ENCODE results near the gene TXNDC9. TPM values are rescaled to one million over a fixed set of nuclear protein-coding genes. Genes with fewer than 3 reads are reported as not detected.
A peak's percentile ranks its signal among the peaks of the same experiment; 100 is the strongest.
"Not testable (repeated sequence)": the region's sequence is repeated elsewhere in the genome, so short reads cannot be mapped to it uniquely, and the experiment has no call there.

The TXNDC9 gene
- total RNA-seq, 2 donors from 2014 or later = 13.0 to 13.8 TPM

DNA sequence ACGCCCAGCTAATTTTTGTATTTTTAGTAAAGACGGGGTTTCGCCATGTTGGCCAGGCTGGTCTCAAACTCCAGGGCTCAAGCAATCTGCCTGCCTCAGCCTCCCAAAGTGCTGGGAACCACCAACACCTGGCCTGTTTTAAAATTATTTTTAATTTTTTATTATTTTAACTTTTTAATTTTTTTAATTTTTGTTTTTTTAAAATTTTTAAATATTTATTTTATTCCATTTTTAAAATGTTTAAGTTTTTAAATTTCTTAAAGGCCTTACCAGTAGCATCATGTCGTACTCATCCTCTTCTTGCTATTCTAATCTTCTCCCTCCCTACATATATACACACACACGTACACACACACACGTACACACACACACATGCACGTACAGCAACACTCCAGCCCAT, 36.6 kb downstream of the TXNDC9 start:
- intact Hi-C loops (cut with DNase I) = no loop called here
- H3K4me1 ChIP-seq = no peaks in the 10 kb centered on the region
- 91 to 96% methylated on average over 7 of the region's 7 CpGs for WGBS, 2 donors
- TF ChIP-seq, protein P1, sequence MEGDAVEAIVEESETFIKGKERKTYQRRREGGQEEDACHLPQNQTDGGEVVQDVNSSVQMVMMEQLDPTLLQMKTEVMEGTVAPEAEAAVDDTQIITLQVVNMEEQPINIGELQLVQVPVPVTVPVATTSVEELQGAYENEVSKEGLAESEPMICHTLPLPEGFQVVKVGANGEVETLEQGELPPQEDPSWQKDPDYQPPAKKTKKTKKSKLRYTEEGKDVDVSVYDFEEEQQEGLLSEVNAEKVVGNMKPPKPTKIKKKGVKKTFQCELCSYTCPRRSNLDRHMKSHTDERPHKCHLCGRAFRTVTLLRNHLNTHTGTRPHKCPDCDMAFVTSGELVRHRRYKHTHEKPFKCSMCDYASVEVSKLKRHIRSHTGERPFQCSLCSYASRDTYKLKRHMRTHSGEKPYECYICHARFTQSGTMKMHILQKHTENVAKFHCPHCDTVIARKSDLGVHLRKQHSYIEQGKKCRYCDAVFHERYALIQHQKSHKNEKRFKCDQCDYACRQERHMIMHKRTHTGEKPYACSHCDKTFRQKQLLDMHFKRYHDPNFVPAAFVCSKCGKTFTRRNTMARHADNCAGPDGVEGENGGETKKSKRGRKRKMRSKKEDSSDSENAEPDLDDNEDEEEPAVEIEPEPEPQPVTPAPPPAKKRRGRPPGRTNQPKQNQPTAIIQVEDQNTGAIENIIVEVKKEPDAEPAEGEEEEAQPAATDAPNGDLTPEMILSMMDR (IDR thresholded peaks at IDR 0.05) = no peak
- TF ChIP-seq POLR2A (IDR thresholded peaks at IDR 0.05) = no peak
- H3K9me3 ChIP-seq = no peaks in the 10 kb centered on the region
- no peaks in the 10 kb centered on the region for H3K36me3 ChIP-seq (replicated peaks in 1 of 2; ENCODE audit: insufficient read depth in 1 of 2, low read depth in 2 of 2)
- DNase-seq = no peak
- no peak overlapping the region for H3K4me3 ChIP-seq
- no peaks in the 10 kb centered on the region for H3K27me3 ChIP-seq
- H3K27ac ChIP-seq = no peak overlapping the region
- ATAC-seq = no peak

GRCh38 chr2:99297994-99298393, 38.1 kb downstream of the TXNDC9 start:
- intact Hi-C loops (cut with DNase I) = no loop called here
- Histone ChIP-seq H3K9me3 (no peaks in the 10 kb centered on the region), H3K4me1 (no peaks in the 10 kb centered on the region), H3K36me3 (replicated peaks in 1 of 2; ENCODE audit: insufficient read depth in 1 of 2, low read depth in 2 of 2) (no peaks in the 10 kb centered on the region), H3K27ac (no peak overlapping the region), H3K27me3 (no peaks in the 10 kb centered on the region), H3K4me3 (no peak overlapping the region)
- 94 to 96% methylated on average over 2 of the region's 2 CpGs for WGBS, 2 donors
- DNase-seq = no peak
- ATAC-seq = no peak
- TF ChIP-seq, protein P1 (IDR thresholded peaks at IDR 0.05) = no peak
- TF ChIP-seq POLR2A (IDR thresholded peaks at IDR 0.05) = no peak

DNA sequence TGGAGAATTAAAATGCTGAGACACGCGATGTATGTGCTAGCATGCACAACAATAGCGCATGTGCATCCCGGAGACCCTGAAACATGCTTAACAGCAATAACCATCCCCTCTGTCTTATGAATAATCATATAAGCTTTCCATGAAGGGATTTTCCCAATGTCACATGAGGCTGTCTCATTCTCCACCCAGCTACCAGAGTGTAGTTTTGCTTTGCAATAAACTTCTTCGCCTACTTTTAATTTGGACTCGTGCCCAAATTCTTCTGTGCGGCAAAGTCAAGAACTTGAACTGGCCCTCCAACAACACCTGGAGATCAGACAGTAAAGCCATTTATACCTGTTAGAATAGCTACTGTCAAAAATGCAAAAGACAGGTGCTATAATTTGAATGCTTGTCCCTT, 50.6 kb downstream of the TXNDC9 start:
- peak overlapping the region in 1 of 4 donors; percentile 6 for H3K27ac ChIP-seq
- no peaks in the 10 kb centered on the region for H3K27me3 ChIP-seq
- DNase-seq (no peak), ATAC-seq (no peak)
- 75 to 76% methylated on average over 7 of the region's 7 CpGs for WGBS, 2 donors
- no peak overlapping the region for H3K4me3 ChIP-seq
- H3K9me3 ChIP-seq = no peaks in the 10 kb centered on the region
- no peaks in the 10 kb centered on the region for H3K36me3 ChIP-seq (replicated peaks in 1 of 2; ENCODE audit: insufficient read depth in 1 of 2, low read depth in 2 of 2)
- TF ChIP-seq POLR2A (IDR thresholded peaks at IDR 0.05) = no peak
- TF ChIP-seq, protein P1 (IDR thresholded peaks at IDR 0.05) = no peak
- intact Hi-C loops (cut with DNase I) = no loop called here
- H3K4me1 ChIP-seq = no peaks in the 10 kb centered on the region

- intact Hi-C loops (cut with DNase I) = no loop called here
- no peak for ATAC-seq
These were observed 56.0 kb downstream of the TXNDC9 start for GRCh38 chr2:99279969-99280695.

DNA sequence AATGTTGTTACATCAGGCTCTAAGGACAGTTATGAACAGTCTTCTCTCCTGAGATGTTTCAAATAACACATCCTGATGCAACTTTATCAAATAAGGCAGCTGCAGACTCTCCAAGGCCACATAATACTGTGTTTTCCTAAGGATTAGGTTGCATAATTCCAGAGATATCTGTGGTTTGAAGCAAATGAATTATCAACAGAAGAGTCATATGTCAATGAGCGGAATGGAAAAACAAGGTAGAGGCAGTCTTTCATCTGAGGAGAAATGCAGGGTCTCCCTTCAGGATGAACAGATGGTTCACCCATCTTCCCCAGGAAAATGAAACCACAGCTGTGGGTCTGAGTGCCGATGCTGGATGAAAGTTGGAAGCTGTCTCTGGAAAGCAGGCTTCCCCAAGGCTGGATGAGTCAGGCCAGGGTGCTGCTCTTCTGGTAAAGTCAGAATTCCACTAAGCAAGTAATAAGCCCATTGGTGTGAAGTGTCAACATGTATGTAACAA, 57.3 kb downstream of the TXNDC9 start:
- H3K36me3 ChIP-seq (replicated peaks in 1 of 2; ENCODE audit: insufficient read depth in 1 of 2, low read depth in 2 of 2) = no peaks in the 10 kb centered on the region
- no peaks in the 10 kb centered on the region for H3K9me3 ChIP-seq
- no peak overlapping the region for H3K4me3 ChIP-seq
- no peaks in the 10 kb centered on the region for H3K4me1 ChIP-seq
- no peak for DNase-seq
- intact Hi-C loops (cut with DNase I) = no loop called here
- TF ChIP-seq, protein P1 (IDR thresholded peaks at IDR 0.05) = no peak
- TF ChIP-seq POLR2A (IDR thresholded peaks at IDR 0.05) = no peak
- no peak for ATAC-seq
- H3K27ac ChIP-seq = no peak overlapping the region
- H3K27me3 ChIP-seq = no peaks in the 10 kb centered on the region
- WGBS, 2 donors = 88 to 100% methylated on average over 2 of the region's 2 CpGs

More at GRCh38 chr2:99279969-99280695, 56.0 kb downstream of the TXNDC9 start:
- no peak for DNase-seq
- Histone ChIP-seq H3K4me1 (no peaks in the 10 kb centered on the region), H3K27ac (no peak overlapping the region), H3K4me3 (no peak overlapping the region), H3K27me3 (no peaks in the 10 kb centered on the region), H3K36me3 (replicated peaks in 1 of 2; ENCODE audit: insufficient read depth in 1 of 2, low read depth in 2 of 2) (no peaks in the 10 kb centered on the region), H3K9me3 (no peaks in the 10 kb centered on the region)
- no peak for TF ChIP-seq POLR2A (IDR thresholded peaks at IDR 0.05)

GRCh38 chr2:99278195-99278765, 57.9 kb downstream of the TXNDC9 start:
- H3K27me3 ChIP-seq; ATAC-seq; intact Hi-C loops (cut with DNase I); H3K9me3 ChIP-seq; H3K27ac ChIP-seq; H3K4me3 ChIP-seq; H3K4me1 ChIP-seq; DNase-seq; H3K36me3 ChIP-seq (replicated peaks in 1 of 2; ENCODE audit: insufficient read depth in 1 of 2, low read depth in 2 of 2): not testable (repeated sequence)
- WGBS, 2 donors = 87 to 91% methylated on average over 5 of the region's 5 CpGs

All from body of pancreas (tissue), 4 donors.